ENCODE results near the gene ARID5B. TPM values are rescaled to one million over a fixed set of nuclear protein-coding genes. Genes with fewer than 3 reads are reported as not detected.

Gene ARID5B
- polyA plus RNA-seq, 1 donor from 2014 or later: 2.1 TPM

DNA sequence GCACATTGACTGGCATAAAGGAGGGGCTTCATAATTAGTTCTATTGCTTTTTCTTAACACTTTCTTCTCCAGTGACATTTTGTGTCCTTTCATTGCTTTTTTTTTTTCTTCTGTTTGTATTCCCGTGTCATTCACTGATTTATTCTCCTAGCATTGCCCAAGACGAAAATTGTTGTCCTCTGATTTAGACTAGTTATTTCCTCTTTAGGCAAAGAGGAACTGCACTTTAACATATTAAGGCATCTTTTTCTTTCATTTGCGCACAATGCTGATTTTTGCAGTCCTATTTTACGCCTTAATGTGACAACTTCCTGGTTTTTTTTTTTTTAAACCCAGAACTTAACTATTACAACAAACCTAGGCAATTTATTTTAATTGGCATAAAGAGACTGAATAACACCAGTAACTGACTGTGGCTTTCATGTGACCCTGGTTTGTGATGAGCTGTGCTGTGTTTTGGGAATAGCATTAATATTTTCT, 39.7 kb downstream of the ARID5B start:
- H4K20me1 ChIP-seq (ENCODE audit: insufficient read depth): no peaks in the 10 kb centered on the region
- H2AFZ ChIP-seq (ENCODE audit: low read depth, low read length): no peak overlapping the region
- H3K27ac ChIP-seq (ENCODE audit: low read length): no peak overlapping the region
- no peak overlapping the region for H3K9ac ChIP-seq (ENCODE audit: low read length)
- H3K79me2 ChIP-seq (replicated peaks; ENCODE audit: insufficient read depth, low read length): no peaks in the 10 kb centered on the region
- no peaks in the 10 kb centered on the region for H3K27me3 ChIP-seq (ENCODE audit: insufficient read depth, low read depth, low read length)
- H3K9me3 ChIP-seq (ENCODE audit: low read length): no peaks in the 10 kb centered on the region
- no peaks in the 10 kb centered on the region for H3F3A ChIP-seq (ENCODE audit: insufficient read depth, low read length, poor library complexity, severe bottlenecking)
- no peaks in the 10 kb centered on the region for H3K9me2 ChIP-seq (ENCODE audit: insufficient read depth, low read length)
- no peak overlapping the region for H3K4me2 ChIP-seq (ENCODE audit: low read length)
- no peaks in the 10 kb centered on the region for H3K36me3 ChIP-seq (ENCODE audit: insufficient read depth, low read length)
- TF ChIP-seq SMC3 (conservative IDR thresholded peaks at IDR 0.05; ENCODE audit: poor library complexity) (no peak), MXI1 (conservative IDR thresholded peaks at IDR 0.05; ENCODE audit: poor library complexity, severe bottlenecking) (no peak), EZH2 (IDR thresholded peaks at IDR 0.05; ENCODE audit: borderline replicate concordance, insufficient read depth, low read length, poor library complexity, severe bottlenecking) (no peak), RAD21 (conservative IDR thresholded peaks at IDR 0.05) (no peak), EP300 (conservative IDR thresholded peaks at IDR 0.05; ENCODE audit: poor library complexity, severe bottlenecking) (no peak)
- TF ChIP-seq, protein P1, sequence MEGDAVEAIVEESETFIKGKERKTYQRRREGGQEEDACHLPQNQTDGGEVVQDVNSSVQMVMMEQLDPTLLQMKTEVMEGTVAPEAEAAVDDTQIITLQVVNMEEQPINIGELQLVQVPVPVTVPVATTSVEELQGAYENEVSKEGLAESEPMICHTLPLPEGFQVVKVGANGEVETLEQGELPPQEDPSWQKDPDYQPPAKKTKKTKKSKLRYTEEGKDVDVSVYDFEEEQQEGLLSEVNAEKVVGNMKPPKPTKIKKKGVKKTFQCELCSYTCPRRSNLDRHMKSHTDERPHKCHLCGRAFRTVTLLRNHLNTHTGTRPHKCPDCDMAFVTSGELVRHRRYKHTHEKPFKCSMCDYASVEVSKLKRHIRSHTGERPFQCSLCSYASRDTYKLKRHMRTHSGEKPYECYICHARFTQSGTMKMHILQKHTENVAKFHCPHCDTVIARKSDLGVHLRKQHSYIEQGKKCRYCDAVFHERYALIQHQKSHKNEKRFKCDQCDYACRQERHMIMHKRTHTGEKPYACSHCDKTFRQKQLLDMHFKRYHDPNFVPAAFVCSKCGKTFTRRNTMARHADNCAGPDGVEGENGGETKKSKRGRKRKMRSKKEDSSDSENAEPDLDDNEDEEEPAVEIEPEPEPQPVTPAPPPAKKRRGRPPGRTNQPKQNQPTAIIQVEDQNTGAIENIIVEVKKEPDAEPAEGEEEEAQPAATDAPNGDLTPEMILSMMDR (IDR thresholded peaks at IDR 0.05; ENCODE audit: poor library complexity, severe bottlenecking): no peak
- H3K4me3 ChIP-seq (ENCODE audit: low read length): no peak overlapping the region

- TF ChIP-seq SMC3 (conservative IDR thresholded peaks at IDR 0.05; ENCODE audit: poor library complexity) (no peak), TAF1 (IDR thresholded peaks at IDR 0.05; ENCODE audit: low read depth) (no peak), RAD21 (conservative IDR thresholded peaks at IDR 0.05) (no peak), EP300 (conservative IDR thresholded peaks at IDR 0.05; ENCODE audit: poor library complexity, severe bottlenecking) (no peak), EZH2 (IDR thresholded peaks at IDR 0.05; ENCODE audit: borderline replicate concordance, insufficient read depth, low read length, poor library complexity, severe bottlenecking) (no peak), MXI1 (conservative IDR thresholded peaks at IDR 0.05; ENCODE audit: poor library complexity, severe bottlenecking) (no peak), REST (IDR thresholded peaks at IDR 0.05; ENCODE audit: borderline replicate concordance) (no peak), POLR2AphosphoS5 (IDR thresholded peaks at IDR 0.05) (no peak)
- TF ChIP-seq, protein P1 (IDR thresholded peaks at IDR 0.05; ENCODE audit: poor library complexity, severe bottlenecking): no peak
- H3K79me2 ChIP-seq (replicated peaks; ENCODE audit: insufficient read depth, low read length): no peaks in the 10 kb centered on the region
- no peaks in the 10 kb centered on the region for H3K36me3 ChIP-seq (ENCODE audit: insufficient read depth, low read length)
- no peak overlapping the region for H3K4me2 ChIP-seq (ENCODE audit: low read length)
- no peaks in the 10 kb centered on the region for H3K27me3 ChIP-seq (ENCODE audit: insufficient read depth, low read depth, low read length)
- H4K20me1 ChIP-seq (ENCODE audit: insufficient read depth): no peaks in the 10 kb centered on the region
- no peak overlapping the region for H3K27ac ChIP-seq (ENCODE audit: low read length)
- H3K9me3 ChIP-seq (ENCODE audit: low read length): no peaks in the 10 kb centered on the region
- H3F3A ChIP-seq (ENCODE audit: insufficient read depth, low read length, poor library complexity, severe bottlenecking): no peaks in the 10 kb centered on the region
- no peak overlapping the region for H3K4me3 ChIP-seq (ENCODE audit: low read length)
- H3K9me2 ChIP-seq (ENCODE audit: insufficient read depth, low read length): no peaks in the 10 kb centered on the region
- H2AFZ ChIP-seq (ENCODE audit: low read depth, low read length): no peak overlapping the region
- no peak overlapping the region for H3K9ac ChIP-seq (ENCODE audit: low read length)
Measured at GRCh38 chr10:61942604-61943461, 41.3 kb downstream of the ARID5B start.

Data from neural cell (in vitro differentiated cells).